Measurements from ENCODE around the gene BCL2L11.

Gene BCL2L11

GRCh38 chr2:111191877-111192276, 71.2 kb downstream of the BCL2L11 start:
- DNase-seq (ENCODE audit: low read depth in 2 of 2): no peak

GRCh38 chr2:111192776-111193368, 72.2 kb downstream of the BCL2L11 start:
- no peak for DNase-seq (ENCODE audit: low read depth in 2 of 2)

DNA sequence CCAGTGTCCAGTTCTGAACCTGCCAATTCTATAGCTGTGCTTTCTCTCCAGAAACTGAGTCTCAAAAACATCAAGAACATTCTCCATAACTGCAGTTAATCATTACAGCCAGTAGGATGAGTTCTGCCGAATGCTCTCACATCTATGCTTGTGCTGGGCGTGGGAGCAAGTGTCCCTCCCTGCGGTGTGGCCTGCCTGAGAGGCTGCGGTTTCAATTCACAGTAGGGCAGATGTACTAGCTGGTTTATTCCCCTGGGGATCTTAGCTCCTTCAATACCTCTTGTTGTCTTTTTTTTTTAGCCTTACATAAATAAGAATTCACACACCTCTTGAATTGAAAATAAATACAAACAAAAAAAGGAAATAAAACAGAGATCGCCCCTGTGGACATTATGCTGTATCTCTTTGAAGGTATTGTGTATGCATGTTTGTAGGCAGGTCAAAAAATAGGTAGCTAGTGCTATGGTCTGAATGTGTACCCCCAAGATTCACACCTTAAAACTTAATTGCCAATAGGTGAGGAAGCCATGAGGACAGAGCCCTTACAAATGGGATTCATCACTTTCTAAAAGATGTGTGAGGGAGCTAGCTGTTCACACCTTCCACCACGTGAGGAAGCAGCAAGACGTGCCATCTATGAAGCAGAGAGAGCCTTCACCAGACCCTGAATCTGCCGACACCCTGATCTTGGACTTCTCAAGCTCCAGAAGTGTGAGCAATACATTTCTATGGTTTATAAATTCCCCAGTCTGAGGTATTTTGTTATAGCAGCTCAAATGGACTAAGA, 74.3 kb downstream of the BCL2L11 start:
- no peak for DNase-seq (ENCODE audit: low read depth in 2 of 2)

DNA sequence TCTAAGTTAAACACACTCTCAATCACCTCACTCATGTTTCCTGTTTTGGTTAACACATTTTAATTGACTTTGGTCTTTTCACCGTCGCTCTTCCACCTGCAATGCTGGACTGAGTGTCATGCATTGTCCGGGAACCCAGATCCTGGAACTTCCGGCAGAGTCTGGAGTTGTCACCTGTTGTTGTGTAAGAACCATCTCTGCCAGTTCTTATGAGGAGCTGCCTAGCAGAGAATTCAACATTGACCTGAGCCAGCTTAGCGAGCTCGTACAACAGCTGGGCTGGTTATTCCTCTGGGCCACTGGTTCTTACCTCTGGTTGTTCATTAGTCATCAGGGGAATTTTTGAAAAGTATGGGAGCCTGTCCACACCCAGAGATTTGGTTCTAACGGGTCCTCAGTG, 75.7 kb downstream of the BCL2L11 start:
- DNase-seq (ENCODE audit: low read depth in 2 of 2): no peak

- DNase-seq (ENCODE audit: low read depth in 2 of 2): no peak
Measured at GRCh38 chr2:111198701-111199100, 78.0 kb downstream of the BCL2L11 start.

- DNase-seq (ENCODE audit: low read depth in 2 of 2): no peak
Measured at GRCh38 chr2:111199840-111200239, 79.1 kb downstream of the BCL2L11 start.

DNA sequence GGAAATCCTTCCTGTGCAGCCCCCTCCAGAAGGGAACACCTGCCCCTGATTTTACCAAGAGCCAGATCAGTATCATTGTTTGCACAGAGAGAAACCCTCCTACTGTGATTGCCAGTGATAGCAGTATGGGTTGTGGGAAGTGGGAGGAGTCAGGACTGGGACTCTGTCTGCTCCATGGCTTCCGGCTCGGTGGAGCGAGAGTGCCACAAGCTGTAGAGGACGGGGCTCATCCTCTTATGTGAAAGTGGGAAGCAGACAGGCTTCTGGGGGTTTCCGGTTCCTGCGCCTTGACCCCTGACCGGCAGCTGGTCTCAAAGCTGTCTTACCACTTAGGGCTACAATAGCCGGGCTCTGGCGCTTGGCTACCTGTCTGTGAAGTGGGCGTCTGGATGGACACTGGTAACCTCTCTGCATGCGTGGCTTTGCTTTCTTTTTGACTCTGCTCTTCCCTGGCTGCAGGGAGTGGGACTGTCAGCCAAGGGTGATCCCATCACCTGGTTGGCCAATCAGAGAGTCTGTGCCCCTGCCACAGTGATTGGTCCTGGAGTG, 79.7 kb downstream of the BCL2L11 start:
- no peak for DNase-seq (ENCODE audit: low read depth in 2 of 2)

DNA sequence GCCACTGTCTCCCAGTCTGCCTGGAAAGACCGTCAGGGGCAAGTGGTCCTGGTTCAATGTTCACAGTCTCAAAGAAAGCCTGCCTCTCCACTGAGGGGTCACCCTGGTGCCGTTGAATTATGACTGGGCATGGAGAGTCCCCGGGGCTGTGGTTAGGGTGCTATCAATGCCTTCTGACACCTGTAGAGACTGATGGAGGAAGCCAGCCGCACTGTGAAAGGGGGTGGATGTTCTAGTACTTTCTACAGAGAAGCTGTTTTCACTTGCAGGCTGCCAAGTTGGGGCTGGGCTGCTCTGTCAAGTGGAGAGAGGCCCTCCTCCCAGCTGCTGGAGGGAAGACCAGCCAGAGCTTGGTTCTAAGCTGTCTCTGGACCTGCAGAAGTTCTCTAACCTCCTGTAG, 80.5 kb downstream of the BCL2L11 start:
- no peak for DNase-seq (ENCODE audit: low read depth in 2 of 2)

DNA sequence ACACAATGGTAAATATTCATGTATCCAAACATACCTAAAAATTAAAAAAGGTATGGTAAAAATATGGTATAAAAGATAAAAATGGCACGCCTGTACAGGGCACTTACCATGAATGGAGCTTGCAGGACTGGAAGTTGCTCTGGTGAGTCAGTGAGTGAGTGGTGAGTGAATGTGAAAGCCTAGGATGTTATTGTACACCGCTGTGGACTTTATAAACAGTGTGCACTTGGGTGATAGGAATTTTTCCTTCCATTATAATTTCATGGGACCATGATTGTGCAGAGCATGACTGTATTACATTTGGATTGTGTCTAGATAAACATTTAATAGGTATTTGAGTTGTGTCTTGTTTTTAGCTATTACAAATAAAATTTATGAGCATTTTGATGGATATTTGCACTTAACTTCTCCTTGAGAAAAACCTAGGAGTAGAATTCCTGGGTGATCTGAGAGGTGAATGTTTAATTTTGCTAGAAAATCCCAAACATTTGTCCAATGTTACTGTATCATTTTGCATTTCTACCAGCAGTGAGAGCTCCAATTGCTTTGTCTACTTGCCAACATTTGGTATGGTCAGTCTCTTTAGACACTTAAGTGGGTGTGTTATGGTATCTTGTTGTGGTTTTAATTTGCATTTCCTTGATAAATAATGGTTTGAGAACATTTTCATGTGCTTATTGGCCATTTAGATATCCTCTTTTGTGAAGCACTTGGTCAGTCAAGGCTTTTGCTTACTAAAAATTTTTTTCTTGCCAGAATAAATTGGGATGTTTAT, 81.7 kb downstream of the BCL2L11 start:
- DNase-seq (ENCODE audit: low read depth in 2 of 2): no peak

DNA sequence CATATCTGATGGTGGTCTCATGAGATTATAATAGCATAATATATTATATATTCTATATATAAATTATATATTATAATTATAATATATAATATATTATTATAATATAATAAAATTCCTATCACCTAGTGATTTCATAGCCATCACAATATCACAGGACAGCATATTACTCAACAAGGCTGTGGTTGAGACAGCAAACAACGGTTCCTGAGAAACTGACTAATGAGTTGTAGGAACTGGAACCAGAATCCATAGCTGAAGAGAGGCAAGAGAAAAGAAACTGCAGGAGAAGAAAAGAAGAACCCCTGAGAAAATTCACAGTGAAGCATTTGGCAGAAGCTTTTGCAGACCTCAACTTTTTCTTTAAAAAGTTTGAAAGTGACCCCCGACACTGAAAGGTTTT, 84.0 kb downstream of the BCL2L11 start:
- DNase-seq (ENCODE audit: low read depth in 2 of 2): no peak

- DNase-seq (ENCODE audit: low read depth in 2 of 2): no peak
Measured at GRCh38 chr2:111205774-111206173, 85.1 kb downstream of the BCL2L11 start.

- no peak for DNase-seq (ENCODE audit: low read depth in 2 of 2)
Measured at GRCh38 chr2:111207851-111208250, 87.1 kb downstream of the BCL2L11 start.

DNA sequence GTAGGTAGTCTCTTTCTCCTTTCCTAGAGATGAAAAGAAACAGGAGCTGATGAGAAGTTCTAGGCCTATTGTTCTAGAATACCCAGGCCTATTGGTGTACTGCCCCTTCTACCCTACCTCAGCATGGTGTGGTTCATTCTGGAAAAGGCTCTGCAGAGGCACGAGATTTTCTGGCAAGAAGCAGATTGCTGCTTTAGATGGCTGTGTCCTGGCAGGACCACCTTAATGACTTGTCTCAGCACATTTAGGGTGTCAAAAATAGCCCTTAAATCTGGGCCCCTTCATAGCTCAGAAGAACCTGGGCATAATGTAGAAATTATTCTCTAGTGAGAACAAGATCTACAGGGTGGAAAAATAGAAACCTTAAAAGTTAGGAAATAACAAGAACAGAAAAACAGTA, 87.9 kb downstream of the BCL2L11 start:
- DNase-seq (ENCODE audit: low read depth in 2 of 2): no peak

DNA sequence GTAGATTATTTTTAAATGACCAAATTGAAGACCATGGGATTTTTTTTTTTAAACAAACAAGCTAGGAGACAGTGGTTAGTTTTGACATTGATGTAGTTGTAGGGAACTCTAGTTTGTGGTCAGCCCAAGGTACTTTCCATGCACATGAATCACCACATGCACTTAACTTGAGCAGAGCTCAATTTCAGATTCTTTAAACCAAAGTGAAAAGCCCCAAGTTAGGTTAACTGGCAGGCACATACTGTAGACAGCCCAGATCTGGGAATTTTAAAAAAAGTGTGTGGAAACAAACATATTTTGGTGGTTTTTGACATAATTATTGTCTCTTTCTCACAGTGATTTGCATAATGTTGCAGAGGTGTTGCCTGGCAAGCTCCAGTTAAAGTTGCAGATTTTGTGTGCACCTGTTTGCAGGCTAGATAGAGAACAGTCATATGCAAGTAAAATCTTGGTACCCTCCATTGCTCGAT, 88.4 kb downstream of the BCL2L11 start:
- no peak for DNase-seq (ENCODE audit: low read depth in 2 of 2)

GRCh38 chr2:111210036-111210435, 89.3 kb downstream of the BCL2L11 start:
- no peak for DNase-seq (ENCODE audit: low read depth in 2 of 2)

- DNase-seq (ENCODE audit: low read depth in 2 of 2): no peak
Measured at GRCh38 chr2:111213877-111214276, 93.2 kb downstream of the BCL2L11 start.

GRCh38 chr2:111216811-111217652, 96.3 kb downstream of the BCL2L11 start:
- no peak for DNase-seq (ENCODE audit: low read depth in 2 of 2)
